H9 (cell line): Measurements from ENCODE around the gene USP6NL. TPM values are rescaled to one million over a fixed set of nuclear protein-coding genes. Genes with fewer than 3 reads are reported as not detected.

Experiments
- DNase-seq: peaks from one replicate; pipeline ENCODE4 v3.0.0-alpha.2; 2017
- H2AFZ ChIP-seq: one replicate; pipeline ENCODE4 v1.6.1; 2013; ENCODE audit warnings: mild to moderate bottlenecking, low read length, control low read depth, moderate library complexity
- H2AK5ac ChIP-seq: 2 replicates; pipeline ENCODE4 v1.6.1; 2013; ENCODE audit warnings: low read length, control low read depth, mixed read lengths; ENCODE audit not compliant: insufficient read length
- H2BK120ac ChIP-seq: one replicate; pipeline ENCODE4 v1.6.1; 2013; ENCODE audit warnings: low read depth, mild to moderate bottlenecking, low read length, control low read depth, inconsistent platforms; ENCODE audit not compliant: poor library complexity, severe bottlenecking
- H2BK12ac ChIP-seq: 2 replicates; pipeline ENCODE4 v1.6.1; 2013; ENCODE audit warnings: low read length, control low read depth, mixed read lengths, low read depth; ENCODE audit not compliant: insufficient read length
- H2BK15ac ChIP-seq: 2 replicates; pipeline ENCODE4 v1.6.1; 2013; ENCODE audit warnings: low read depth, low read length, control low read depth
- H2BK20ac ChIP-seq: one replicate; pipeline ENCODE4 v1.6.1; 2013; ENCODE audit warnings: low read depth, mild to moderate bottlenecking, low read length, control low read depth, inconsistent platforms; ENCODE audit not compliant: poor library complexity, severe bottlenecking
- H2BK5ac ChIP-seq: 2 replicates; pipeline ENCODE4 v1.6.1; 2013; ENCODE audit warnings: low read length, control low read depth, mixed read lengths; ENCODE audit not compliant: insufficient read length
- H3K14ac ChIP-seq: 2 replicates; pipeline ENCODE4 v1.6.1; 2013; ENCODE audit warnings: low read length, control low read depth; ENCODE audit not compliant: insufficient read depth
- H3K18ac ChIP-seq: 2 replicates; pipeline ENCODE4 v1.6.1; 2013; ENCODE audit warnings: low read depth, mild to moderate bottlenecking, mixed read lengths, low read length, control low read depth; ENCODE audit not compliant: insufficient read length
- H3K23ac ChIP-seq: 2 replicates; pipeline ENCODE4 v1.6.1; 2013; ENCODE audit warnings: low read length, control low read depth, mixed read lengths, low read depth; ENCODE audit not compliant: insufficient read length
- H3K23me2 ChIP-seq: 2 replicates; pipeline ENCODE4 v1.6.1; 2013; ENCODE audit warnings: low read depth, mild to moderate bottlenecking, mixed read lengths, low read length, control low read depth; ENCODE audit not compliant: insufficient read length, poor library complexity, severe bottlenecking
- H3K27ac ChIP-seq: 2 replicates; pipeline ENCODE4 v1.5.1; 2013; ENCODE audit warnings: low read length, control low read depth, mixed read lengths, low read depth; ENCODE audit not compliant: insufficient read length
- H3K27me3 ChIP-seq: 2 replicates; pipeline ENCODE4 v1.6.1; 2013; ENCODE audit warnings: low read length, control low read depth, inconsistent platforms; ENCODE audit not compliant: insufficient read depth
- H3K4ac ChIP-seq: 2 replicates; pipeline ENCODE4 v1.6.1; 2013; ENCODE audit warnings: low read depth, mild to moderate bottlenecking, control low read depth, inconsistent platforms, low read length, moderate library complexity
- H3K4me1 ChIP-seq: 2 replicates; pipeline ENCODE4 v1.6.1; 2013; ENCODE audit warnings: low read length, control low read depth, inconsistent platforms; ENCODE audit not compliant: insufficient read depth
- H3K4me2 ChIP-seq: 2 replicates; pipeline ENCODE4 v1.6.1; 2013; ENCODE audit warnings: low read length, control low read depth, mixed read lengths; ENCODE audit not compliant: insufficient read length, insufficient read depth
- H3K56ac ChIP-seq: 2 replicates; pipeline ENCODE4 v1.6.1; 2013; ENCODE audit warnings: low read depth, mild to moderate bottlenecking, mixed read lengths, low read length, control low read depth; ENCODE audit not compliant: insufficient read length
- H3K79me1 ChIP-seq: 2 replicates; pipeline ENCODE4 v1.6.1; 2013; ENCODE audit warnings: low read depth, mild to moderate bottlenecking, moderate library complexity, low read length, control low read depth, inconsistent platforms; ENCODE audit not compliant: insufficient read depth, poor library complexity, severe bottlenecking
- H3K79me2 ChIP-seq: 2 replicates; pipeline ENCODE4 v1.6.1; 2013; ENCODE audit warnings: low read length, control low read depth, inconsistent platforms; ENCODE audit not compliant: insufficient read depth
- H3K9ac ChIP-seq: 2 replicates; pipeline ENCODE4 v1.6.1; 2013; ENCODE audit warnings: low read length, control low read depth, mixed read lengths; ENCODE audit not compliant: insufficient read length; ENCODE audit errors: extremely low read depth
- H3K9me3 ChIP-seq: one replicate; pipeline ENCODE4 v1.6.1; 2013; ENCODE audit warnings: low read depth, low read length, inconsistent platforms; ENCODE audit not compliant: control insufficient read depth
- H3T11ph ChIP-seq: one replicate; pipeline ENCODE4 v1.6.1; 2013; ENCODE audit warnings: mild to moderate bottlenecking, low read length, control low read depth, inconsistent platforms
- H4K20me1 ChIP-seq: one replicate; pipeline ENCODE4 v1.6.1; 2013; ENCODE audit not compliant: control insufficient read depth, insufficient read length, insufficient read depth
- H4K5ac ChIP-seq: 2 replicates; pipeline ENCODE4 v1.6.1; 2013; ENCODE audit warnings: low read depth, mild to moderate bottlenecking, mixed read lengths, low read length, control low read depth; ENCODE audit not compliant: insufficient read length
- H4K8ac ChIP-seq: replicated peaks from 2 replicates; pipeline ENCODE4 v1.6.1; 2013; ENCODE audit warnings: low read length, control low read depth, mixed read lengths, low read depth; ENCODE audit not compliant: insufficient read length
- H4K91ac ChIP-seq: 2 replicates; pipeline ENCODE4 v1.6.1; 2013; ENCODE audit warnings: low read depth, mild to moderate bottlenecking, moderate library complexity, mixed read lengths, low read length, control low read depth; ENCODE audit not compliant: insufficient read length
- H3K27ac Mint-ChIP-seq, 3 experiments: 2 replicates in 2 of 3; 3 replicates in 1 of 3; pipeline ENCODE4 v1.8.0; 2020 to 2021; ENCODE audit warnings: mixed read lengths in 3 of 3, mild to moderate bottlenecking in 1 of 3, moderate library complexity in 1 of 3
- H3K27me3 Mint-ChIP-seq: 2 replicates; pipeline ENCODE4 v1.8.0; 2021; ENCODE audit warnings: low read depth, mild to moderate bottlenecking, moderate library complexity, mixed read lengths
- H3K36me3 Mint-ChIP-seq, 3 experiments: 2 replicates in 2 of 3; 3 replicates in 1 of 3; pipeline ENCODE4 v1.8.0; 2020 to 2021; ENCODE audit warnings: low read depth in 3 of 3, mixed read lengths in 3 of 3; ENCODE audit not compliant: insufficient read depth in 1 of 3
- H3K4me1 Mint-ChIP-seq, 2 experiments: 2 replicates each; pipeline ENCODE4 v1.8.0; 2020; ENCODE audit warnings: mixed read lengths in 2 of 2
- H3K4me3 Mint-ChIP-seq, 2 experiments: 2 replicates in 1 of 2; 3 replicates in 1 of 2; pipeline ENCODE4 v1.8.0; 2020 to 2021; ENCODE audit warnings: mild to moderate bottlenecking in 2 of 2, mixed read lengths in 2 of 2, moderate library complexity in 1 of 2
- H3K9me3 Mint-ChIP-seq, 2 experiments: 2 replicates in 1 of 2; 3 replicates in 1 of 2; pipeline ENCODE4 v1.8.0; 2020; ENCODE audit warnings: mild to moderate bottlenecking in 2 of 2, mixed read lengths in 2 of 2, moderate library complexity in 1 of 2
- WGBS: extraction: QIAGEN DNeasy Blood & Tissue Kit; methylation state at CpG from one replicate; pipeline ENCODE4 v1.1.7; 2013; ENCODE audit warnings: missing lambda C conversion rate, low lambda C conversion rate, mixed read lengths; ENCODE audit not compliant: insufficient read length; ENCODE audit errors: extremely low coverage; 5-methylcytosine and 5-hydroxymethylcytosine counted together
- total RNA-seq: library from RNA; stranded (reverse); gene quantifications from 2 replicates; pipeline ENCODE4 v1.2.1, GENCODE V29; 2021
- TF ChIP-seq, protein P1 (sequence below): fragments of 200-600 bp; sonication (generic); conservative IDR thresholded peaks from 3 replicates; pipeline ENCODE4 v1.8.0; 2021; ENCODE audit warnings: antibody characterized with exemption, mild to moderate bottlenecking

USP6NL gene
- total RNA-seq, 1 experiment from 2014 or later = 28.3 TPM

DNA sequence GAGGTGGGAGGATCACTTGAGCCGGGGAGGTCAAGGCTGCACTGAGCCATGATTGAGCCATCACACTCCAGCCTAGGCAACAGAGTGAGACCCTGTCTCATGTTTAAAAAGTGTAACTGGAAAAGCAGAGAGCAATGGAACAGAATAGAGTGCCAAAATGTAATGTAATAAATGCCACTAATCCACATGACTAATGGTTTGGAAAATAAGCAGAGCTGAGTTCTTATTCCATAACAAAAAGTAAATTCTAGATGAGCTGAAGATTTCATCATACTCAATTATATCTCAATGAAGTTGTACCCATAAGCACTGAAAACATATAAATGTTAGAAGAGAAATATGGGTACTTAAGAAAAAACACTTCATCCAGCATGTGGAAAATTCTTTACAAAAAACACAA, 132.6 kb downstream of the USP6NL start:
- Histone ChIP-seq H2AFZ (no peak overlapping the region), H3K9me3 (no peaks in the 10 kb centered on the region), H3K56ac (no peak overlapping the region), H4K91ac (no peak overlapping the region), H2BK12ac (no peak overlapping the region), H3K79me2 (no peaks in the 10 kb centered on the region), H3K14ac (no peak overlapping the region), H4K20me1 (no peaks in the 10 kb centered on the region), H3K4me1 (peaks cover 3% of the 10 kb centered on the region), H2BK5ac (no peak overlapping the region), H2AK5ac (no peak overlapping the region), H2BK15ac (no peak overlapping the region), H3K27me3 (no peaks in the 10 kb centered on the region), H3K79me1 (no peaks in the 10 kb centered on the region), H4K5ac (no peak overlapping the region), H3K4me2 (no peak overlapping the region), H3K18ac (no peak overlapping the region), H3K27ac (no peak overlapping the region), H3T11ph (no peak overlapping the region), H3K9ac (no peak overlapping the region), H2BK120ac (no peak overlapping the region), H3K4ac (no peak overlapping the region), H3K23ac (no peak overlapping the region), H4K8ac (no peak overlapping the region), H2BK20ac (no peak overlapping the region), H3K23me2 (no peaks in the 10 kb centered on the region)
- Mint-ChIP-seq H3K4me3 (no peak overlapping the region), H3K36me3 (peaks cover 13 to 27% (median 24%) of the 10 kb centered on the region in 3 experiments), H3K27ac (peak overlapping the region in 1 of 3 experiments; percentile 56; a peak in 1 of 7 replicates), H3K9me3 (no peaks in the 10 kb centered on the region), H3K27me3 (no peaks in the 10 kb centered on the region), H3K4me1 (peaks cover 15 to 19% of the 10 kb centered on the region in 2 experiments)
- no peak for DNase-seq
- TF ChIP-seq, protein P1, sequence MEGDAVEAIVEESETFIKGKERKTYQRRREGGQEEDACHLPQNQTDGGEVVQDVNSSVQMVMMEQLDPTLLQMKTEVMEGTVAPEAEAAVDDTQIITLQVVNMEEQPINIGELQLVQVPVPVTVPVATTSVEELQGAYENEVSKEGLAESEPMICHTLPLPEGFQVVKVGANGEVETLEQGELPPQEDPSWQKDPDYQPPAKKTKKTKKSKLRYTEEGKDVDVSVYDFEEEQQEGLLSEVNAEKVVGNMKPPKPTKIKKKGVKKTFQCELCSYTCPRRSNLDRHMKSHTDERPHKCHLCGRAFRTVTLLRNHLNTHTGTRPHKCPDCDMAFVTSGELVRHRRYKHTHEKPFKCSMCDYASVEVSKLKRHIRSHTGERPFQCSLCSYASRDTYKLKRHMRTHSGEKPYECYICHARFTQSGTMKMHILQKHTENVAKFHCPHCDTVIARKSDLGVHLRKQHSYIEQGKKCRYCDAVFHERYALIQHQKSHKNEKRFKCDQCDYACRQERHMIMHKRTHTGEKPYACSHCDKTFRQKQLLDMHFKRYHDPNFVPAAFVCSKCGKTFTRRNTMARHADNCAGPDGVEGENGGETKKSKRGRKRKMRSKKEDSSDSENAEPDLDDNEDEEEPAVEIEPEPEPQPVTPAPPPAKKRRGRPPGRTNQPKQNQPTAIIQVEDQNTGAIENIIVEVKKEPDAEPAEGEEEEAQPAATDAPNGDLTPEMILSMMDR = no peak
- WGBS = no CpG with 5 or more reads among the region's 1 CpG
